HG02943 (cell line): Measurements from ENCODE around the gene ACHE.
"Not testable (repeated sequence)": the region's sequence is repeated elsewhere in the genome, so short reads cannot be mapped to it uniquely, and the experiment has no call there.

ENCODE experiments used
- ATAC-seq: cut with Tn5 transposase; IDR thresholded peaks from one replicate; pipeline ENCODE4 v1.9.1; 2021; ENCODE audit warnings: mild to moderate bottlenecking, low read depth, moderate library complexity; ENCODE audit not compliant: unreplicated experiment

The ACHE gene

DNA sequence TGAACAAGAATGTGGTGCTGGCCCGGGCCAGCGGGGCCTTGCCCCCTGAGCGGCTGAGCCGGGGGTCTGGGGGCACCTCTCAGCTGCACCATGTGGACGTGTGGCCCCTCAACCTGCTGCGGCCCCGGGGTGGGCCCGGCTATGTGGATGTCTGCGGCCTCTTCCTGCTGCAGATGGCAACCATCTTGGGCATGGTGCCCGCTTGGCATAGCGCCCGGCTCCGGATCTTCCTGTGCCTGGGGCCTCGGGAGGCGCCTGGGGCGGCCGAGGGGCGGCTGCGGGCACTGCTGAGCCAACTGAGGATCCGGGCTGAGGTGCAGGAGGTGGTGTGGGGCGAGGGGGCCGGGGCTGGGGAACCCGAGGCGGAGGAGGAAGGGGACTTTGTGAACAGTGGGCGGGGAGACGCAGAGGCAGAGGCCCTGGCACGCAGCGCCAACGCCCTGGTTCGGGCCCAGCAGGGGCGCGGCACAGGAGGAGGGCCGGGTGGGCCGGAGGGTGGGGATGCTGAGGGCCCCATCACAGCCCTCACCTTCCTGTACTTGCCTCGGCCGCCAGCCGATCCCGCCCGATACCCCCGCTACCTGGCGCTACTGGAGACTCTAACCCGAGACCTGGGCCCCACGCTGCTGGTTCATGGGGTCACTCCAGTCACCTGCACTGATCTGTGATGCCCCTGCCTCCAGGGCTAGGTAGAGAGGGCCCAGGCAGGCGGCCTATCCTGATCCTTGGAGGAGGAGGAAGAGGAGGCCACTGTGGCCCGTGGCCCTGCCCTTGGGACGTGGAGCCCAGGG lies 29.6 kb downstream of the ACHE start:
- no peak for ATAC-seq

DNA sequence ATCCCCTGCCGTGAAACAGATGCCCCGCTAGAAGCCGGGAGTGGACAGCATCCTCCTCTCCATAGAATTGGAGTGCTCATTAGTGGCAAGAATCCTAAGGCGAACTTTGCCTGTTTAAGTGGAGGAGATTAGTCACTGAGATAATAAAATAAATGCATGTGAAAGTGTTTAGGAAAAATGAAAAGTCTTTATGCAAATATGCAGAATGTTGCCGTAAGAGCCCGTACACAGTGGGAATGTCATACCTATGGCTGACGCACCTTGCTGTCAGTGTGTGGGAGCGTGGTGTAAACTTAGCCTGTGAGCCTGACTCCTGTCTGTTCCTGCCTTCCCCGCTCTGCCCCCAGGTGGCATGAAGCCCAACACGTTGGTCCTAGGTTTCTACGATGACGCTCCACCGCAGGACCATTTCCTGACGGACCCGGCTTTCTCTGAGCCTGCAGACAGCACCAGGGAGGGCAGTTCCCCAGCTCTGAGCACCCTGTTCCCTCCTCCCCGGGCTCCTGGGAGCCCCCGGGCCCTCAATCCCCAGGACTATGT lies 30.2 kb downstream of the ACHE start:
- ATAC-seq: no peak

DNA sequence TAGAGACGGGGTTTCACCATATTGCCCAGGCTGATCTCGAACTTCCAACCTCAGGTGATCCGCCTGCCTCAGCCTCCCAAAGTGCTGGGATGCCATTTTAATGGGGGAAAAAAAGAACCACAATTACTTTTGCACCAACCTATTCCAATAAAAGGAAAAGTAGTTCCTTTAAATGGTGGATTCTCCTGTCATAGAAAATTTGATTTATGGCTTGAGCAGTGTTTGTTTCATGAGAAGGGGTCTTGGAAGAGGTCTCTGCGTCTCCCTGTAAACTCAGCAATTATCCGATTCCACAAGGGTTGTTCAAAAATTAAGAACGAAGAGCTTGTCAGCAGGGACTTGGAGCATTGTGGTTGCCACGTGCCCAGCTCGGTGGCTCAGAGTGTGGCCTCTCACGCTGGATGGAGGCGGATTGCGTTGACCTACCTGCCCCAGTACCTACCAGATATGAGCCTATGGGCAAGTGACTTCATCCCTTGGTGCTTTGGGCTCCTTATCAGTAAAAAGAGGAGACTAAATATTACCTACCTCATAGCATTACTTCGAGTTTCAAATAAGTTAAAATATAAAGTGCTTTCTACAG lies 31.3 kb downstream of the ACHE start:
- no peak for ATAC-seq

DNA sequence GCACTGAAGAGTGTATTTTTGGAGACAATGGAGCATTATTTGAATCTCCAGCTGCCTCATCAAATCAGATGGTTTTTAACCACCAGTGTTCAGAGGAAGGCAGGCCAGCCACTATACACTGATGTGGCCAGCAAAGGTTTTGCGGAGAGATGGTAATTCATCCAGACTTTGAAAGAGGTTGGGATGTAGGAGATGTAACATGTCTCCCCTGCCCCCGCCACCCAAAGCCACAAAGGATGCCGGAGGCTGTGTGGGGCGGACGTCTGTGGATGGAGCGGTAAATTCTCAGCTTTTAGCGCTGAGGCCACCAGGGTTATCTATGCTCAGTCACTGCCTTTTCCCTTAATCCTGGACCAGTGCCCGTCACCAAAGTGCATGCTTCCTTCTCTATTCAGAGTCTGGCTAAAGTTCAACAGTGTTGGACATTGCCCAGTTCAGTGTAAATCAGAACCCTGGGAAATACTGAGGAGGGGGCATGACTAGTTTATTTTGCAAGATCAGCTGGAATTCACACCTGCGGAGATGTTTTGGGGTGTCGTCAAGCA lies 32.2 kb downstream of the ACHE start:
- ATAC-seq: no peak

DNA sequence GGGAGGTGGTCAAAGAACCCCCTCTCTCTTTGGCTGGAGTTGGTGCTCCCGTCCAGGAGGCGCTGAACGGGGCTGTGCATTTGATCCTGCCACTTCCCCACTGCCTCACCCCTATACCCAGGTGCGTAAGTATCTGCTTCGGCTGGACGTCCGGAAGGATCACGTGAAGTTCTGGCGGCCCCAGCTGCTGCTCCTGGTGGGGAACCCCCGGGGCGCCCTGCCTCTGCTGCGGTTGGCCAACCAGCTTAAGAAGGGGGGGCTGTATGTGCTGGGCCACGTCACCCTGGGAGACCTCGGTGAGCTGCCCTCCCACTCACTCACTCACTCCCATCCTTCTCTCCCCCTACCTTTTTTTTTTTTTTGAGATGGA lies 34.1 kb downstream of the ACHE start:
- no peak for ATAC-seq

DNA sequence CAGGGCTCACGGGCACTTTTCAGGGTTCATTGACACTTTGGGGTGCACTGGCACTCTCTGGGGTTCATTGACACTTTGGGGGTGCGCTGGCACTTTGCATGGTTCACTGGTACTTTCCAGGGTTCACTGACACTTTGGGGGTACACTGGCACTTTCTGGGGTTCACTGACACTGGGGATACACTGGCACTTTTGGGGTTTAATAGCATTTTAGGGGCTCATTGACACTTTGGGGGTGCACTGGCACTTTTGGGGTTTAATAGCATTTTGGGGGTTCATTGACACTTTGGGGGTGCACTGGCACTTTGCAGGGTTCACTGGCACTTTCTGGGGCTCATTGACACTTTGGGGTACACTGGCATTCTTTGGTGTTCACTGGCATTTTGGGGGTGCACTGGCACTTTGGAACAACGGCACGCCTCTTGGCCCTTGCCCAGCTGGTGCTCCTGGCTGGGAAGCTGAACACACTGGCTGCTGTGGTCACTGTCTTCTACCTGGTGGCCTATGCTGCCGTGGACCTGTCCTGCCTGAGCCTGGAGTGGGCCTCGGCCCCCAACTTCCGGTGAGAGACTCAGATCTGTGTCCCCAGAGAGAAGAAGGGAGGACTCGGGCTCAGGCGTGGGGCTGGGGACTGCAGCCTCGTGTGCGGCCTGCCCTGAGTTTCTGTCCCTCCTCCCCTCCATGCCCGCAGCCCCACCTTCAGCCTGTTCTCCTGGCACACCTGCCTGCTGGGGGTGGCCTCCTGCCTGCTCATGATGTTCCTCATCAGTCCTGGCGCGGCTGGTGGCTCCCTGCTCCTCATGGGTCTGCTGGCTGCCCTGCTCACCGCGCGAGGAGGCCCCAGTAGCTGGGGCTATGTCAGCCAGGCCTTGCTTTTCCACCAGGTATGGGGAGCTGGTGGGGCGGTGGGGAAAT lies 34.7 kb downstream of the ACHE start:
- ATAC-seq: no peak

DNA sequence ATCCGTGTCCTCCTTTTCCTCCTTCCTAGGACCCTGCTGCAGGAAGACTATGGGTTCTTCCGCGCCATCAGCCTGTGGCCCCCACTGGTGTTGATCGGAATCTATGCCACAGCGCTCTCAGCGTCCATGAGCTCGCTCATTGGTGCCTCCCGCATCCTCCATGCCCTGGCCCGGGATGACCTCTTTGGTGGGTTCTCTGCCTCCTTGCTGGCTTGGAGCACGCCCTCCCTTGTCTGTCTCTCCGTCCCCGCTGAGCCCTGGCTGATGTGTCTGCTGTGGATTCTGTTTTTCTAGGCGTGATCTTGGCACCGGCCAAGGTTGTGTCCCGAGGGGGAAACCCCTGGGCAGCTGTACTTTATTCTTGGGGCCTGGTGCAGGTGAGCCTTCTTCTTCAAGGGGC lies 35.8 kb downstream of the ACHE start:
- ATAC-seq: no peak

DNA sequence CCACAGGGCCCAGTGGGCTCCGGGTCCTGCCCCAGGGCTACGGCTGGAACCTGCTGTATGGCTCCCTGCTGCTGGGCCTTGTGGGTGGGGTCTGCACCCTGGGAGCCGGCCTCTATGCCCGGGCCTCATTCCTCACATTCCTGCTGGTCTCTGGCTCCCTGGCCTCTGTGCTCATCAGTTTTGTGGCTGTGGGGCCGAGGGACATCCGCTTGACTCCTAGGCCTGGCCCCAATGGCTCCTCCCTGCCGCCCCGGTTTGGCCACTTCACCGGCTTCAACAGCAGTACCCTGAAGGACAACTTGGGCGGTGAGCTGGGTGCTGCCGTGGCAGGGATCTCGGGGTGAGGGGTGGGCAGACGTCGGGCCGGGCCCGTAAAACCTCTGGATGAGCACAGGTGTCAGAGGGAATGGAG lies 38.8 kb downstream of the ACHE start:
- ATAC-seq: no peak

DNA sequence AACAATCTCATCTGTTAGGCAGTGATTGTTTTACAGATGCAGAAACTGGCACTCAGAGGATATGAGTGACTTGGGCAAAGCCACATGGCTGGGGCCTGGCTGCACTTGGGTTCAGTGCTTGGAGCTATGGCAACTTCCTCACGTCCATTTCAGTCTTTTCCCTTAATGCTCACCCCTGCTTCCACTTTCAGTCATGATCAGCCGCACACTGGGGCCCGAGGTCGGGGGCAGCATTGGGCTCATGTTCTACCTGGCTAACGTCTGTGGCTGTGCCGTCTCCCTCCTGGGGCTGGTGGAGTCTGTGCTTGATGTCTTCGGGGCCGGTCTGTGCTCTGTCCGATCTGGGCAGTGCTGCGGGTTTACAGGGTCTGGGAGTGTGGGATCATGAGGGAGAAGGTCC lies 40.2 kb downstream of the ACHE start:
- ATAC-seq: no peak

DNA sequence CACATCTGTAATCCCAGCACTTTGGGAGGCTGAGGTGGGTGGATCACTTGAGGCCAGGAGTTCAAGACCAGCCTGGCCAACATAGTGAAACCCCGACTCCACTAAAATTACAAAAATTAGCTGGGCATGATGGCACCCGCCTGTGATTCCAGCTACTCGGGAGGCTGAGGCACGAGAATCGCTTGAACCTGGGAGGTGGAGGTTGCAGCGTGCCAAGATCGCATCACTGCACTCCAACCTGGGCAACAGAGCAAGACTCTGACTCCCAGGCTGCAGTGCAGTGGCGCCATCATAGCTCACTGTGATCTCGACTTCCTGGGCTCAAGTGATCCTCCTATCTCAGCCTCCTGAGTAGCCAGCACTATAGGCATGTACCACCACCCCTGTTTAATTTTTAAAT lies 40.8 kb downstream of the ACHE start:
- ATAC-seq: not testable (repeated sequence)

DNA sequence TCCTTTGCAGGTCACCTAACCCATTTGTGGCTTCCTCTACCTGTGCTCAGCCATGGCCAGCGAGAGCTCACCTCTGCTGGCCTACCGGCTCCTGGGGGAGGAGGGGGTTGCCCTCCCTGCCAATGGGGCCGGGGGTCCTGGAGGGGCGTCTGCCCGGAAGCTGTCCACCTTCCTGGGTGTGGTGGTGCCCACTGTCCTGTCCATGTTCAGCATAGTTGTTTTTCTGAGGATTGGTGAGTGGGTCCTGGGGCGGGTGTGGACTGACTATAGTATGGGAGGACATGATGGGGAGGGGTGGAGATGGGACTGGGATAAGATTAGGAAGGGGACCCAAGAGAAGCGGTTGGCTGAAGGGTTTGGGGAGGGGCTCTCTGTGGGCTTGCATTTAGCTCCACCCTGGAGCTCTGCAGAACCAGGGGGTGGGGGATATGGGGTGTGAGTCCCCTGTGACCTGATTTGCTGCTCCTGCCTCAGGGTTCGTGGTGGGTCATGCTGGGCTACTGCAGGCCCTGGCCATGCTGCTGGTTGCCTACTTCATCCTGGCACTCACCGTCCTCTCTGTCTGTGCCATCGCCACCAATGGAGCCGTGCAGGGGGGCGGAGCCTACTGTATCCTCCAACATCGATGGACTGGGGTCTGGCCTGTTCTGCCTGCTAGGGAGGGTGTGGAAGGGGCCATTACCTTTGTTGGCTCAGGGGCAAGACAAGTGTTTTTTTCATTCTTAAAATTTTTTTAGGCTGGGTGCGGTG lies 41.4 kb downstream of the ACHE start:
- ATAC-seq: no peak

DNA sequence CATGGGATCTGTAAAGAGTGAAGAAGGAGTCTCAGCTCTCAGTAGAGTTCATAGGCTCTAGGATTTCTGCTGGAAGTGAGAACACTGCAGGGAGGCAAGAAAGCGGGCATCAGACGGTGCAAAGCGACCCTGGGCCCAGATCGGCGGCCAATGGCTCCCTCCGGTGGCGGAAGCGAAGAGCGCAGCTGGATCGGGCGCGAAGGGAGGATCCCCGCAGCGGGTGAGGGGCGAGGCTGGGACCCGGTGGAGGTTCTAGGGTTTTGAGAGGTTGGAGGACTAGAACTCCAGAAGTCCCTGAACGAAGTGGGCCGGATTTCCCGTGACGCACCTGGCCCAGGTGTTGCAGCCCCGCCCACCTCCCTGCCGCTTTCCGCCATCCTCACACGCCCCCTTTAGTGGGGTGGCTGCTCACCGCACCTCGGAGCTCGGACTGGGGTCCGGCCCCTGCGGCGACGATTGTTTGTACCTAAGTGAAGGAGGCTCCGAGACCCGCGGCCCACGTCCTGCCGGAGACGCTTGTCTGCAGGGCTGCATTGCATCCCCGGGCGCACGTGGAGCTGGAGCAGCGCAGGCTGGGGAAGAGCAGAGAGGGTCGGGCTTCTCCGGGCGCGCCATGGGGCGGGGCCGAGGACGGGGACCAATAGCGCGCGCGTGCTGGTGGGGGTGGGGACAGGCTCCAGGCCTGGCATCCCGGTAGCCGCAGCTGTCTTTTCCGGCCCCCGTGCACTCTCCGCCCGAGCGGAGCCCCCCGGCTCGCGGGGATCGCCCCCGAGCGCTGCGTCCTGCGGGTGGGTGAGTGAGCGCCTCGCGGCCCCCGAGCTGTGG lies 43.4 kb downstream of the ACHE start, which contains the start of gene SLC12A9:
TSS of gene SLC12A9 (plus strand) at position 666 of the 825 bp plus-strand sequence. CDS start 1,485 bp downstream, outside the sequence.
- ATAC-seq: peak; percentile 80

DNA sequence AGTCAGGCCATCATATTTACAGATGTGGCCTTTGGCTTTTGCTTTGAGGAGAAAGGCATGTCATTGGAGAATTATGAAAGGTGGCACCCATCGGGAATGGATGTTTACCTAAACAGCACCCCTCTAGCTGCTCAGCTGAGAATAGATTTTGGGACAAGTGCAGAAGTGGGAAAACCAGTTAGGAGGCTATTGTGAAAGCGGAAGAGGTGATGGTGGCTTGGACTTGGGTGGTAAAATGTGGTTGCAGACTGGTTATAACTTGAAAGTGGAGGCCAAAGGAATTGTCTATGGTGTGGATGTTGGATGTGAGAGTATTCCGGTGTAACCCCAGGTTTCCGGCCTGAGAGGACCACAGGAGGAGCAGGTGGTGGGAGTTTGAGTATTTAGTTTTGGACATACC lies 48.3 kb downstream of the ACHE start:
- no peak for ATAC-seq

DNA sequence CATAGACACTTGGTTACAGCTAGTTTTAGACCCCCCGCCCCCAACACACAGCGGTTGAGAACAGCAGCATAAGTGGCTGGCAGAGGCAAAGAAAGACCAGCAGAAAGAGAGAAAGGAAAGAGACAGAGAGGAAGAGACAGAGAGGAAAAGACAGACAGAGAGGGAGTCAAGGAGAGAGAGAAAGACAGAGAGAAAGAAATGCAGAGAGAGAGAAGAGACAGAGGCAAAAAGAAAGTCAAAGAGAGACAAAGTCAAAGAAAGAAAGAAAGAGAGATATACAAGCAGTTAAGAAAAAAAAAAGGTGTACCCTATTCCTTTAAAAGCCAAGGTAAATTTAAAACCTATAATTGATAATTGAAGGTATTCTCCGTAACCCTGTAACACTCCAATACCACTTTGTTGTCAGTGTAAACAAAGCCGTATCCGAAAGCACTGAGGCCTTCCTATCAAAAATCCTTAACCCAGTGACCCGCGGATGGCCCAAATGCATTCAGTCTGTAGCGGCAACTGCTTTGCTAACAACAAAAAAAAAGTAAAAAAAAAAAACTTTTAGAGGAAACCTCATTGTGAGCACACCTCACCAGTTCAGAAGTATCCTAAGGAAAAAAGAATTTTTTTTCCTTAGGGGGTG lies 55.1 kb downstream of the ACHE start:
- ATAC-seq: no peak
